ENCODE data around the gene DHRS1. TPM values are rescaled to one million over a fixed set of nuclear protein-coding genes. Genes with fewer than 3 reads are reported as not detected.

DHRS1 gene
- total RNA-seq, 1 experiment from 2014 or later, result 34.7 TPM

GRCh38 chr14:24253936-24254335 is 45.6 kb downstream of the DHRS1 start (continued):
- no peak for TF ChIP-seq ZBTB33 (IDR thresholded peaks at IDR 0.05; ENCODE audit: extremely low read depth, insufficient replicate concordance, low read length)
- no peak for TF ChIP-seq SP1 (IDR thresholded peaks at IDR 0.05; ENCODE audit: low read depth)
- TF ChIP-seq ZNF274 (IDR thresholded peaks at IDR 0.05; ENCODE audit: low read depth, low read length), result no peak

- Histone ChIP-seq H3K36me3 (ENCODE audit: control insufficient read depth in 1 of 2, insufficient read depth in 2 of 2, low read length in 2 of 2) (no peaks in the 10 kb centered on the region; a peak in 1 of 4 replicates), H3K4me2 (ENCODE audit: low read length) (no peak overlapping the region), H2AFZ (ENCODE audit: low read depth, low read length, poor library complexity, severe bottlenecking) (no peak overlapping the region), H3K4me3 (replicated peaks in 1 of 2; ENCODE audit: low read depth in 1 of 2, low read length in 2 of 2) (no peak overlapping the region), H3K27me3 (ENCODE audit: insufficient read depth, low read length) (no peaks in the 10 kb centered on the region), H3K27ac (ENCODE audit: low read depth, low read length) (no peak overlapping the region), H3K79me2 (ENCODE audit: insufficient read depth, low read length) (no peaks in the 10 kb centered on the region), H3K4me1 (ENCODE audit: control insufficient read depth in 1 of 2, insufficient read depth in 2 of 2, low read length in 2 of 2) (peaks cover 0 to 5% of the 10 kb centered on the region in 2 experiments; a peak in 1 of 4 replicates), H3K9me2 (ENCODE audit: insufficient read depth) (no peaks in the 10 kb centered on the region), H4K20me1 (ENCODE audit: insufficient read depth) (no peaks in the 10 kb centered on the region), H3K9ac (ENCODE audit: low read length) (no peak overlapping the region), H3K9me3 (ENCODE audit: control insufficient read depth in 1 of 2, insufficient read depth in 1 of 2, low read depth in 1 of 2, low read length in 2 of 2) (no peaks in the 10 kb centered on the region)
- TF ChIP-seq CTCF (IDR thresholded peaks at IDR 0.05 in 2 of 3, conservative IDR thresholded peaks at IDR 0.05 in 1 of 3; ENCODE audit: borderline replicate concordance in 1 of 3, insufficient read depth in 1 of 3, low read depth in 2 of 3, low read length in 2 of 3), result no peak
- no peak for TF ChIP-seq SIN3A (IDR thresholded peaks at IDR 0.05; ENCODE audit: low read depth)
- TF ChIP-seq SP1 (IDR thresholded peaks at IDR 0.05; ENCODE audit: low read depth), result no peak
- no peak for TF ChIP-seq JUND (IDR thresholded peaks at IDR 0.05)
- no peak for TF ChIP-seq MAX (IDR thresholded peaks at IDR 0.05)
- no peak for TF ChIP-seq TCF7L2 (IDR thresholded peaks at IDR 0.05; ENCODE audit: borderline replicate concordance, extremely low read depth, insufficient read depth, insufficient read length)
- no peak for TF ChIP-seq CBX3 (IDR thresholded peaks at IDR 0.05; ENCODE audit: low read depth)
- ChIA-PET CTCF (interaction anchor here (1.7 kb wide), 1 partner anchor 10 kb away, joined by 9 read pairs; the partner anchor contains the start of gene TINF2), POLR2A (interaction anchor here (1.0 kb wide), 1 partner anchor 19 kb away, joined by 3 read pairs; the partner anchor contains the start of gene RABGGTA), RAD21 (ENCODE audit: low non-redundant PET in 1 of 2, low total read pairs in 2 of 2, uncharacterized antibody in 2 of 2, unreplicated experiment in 2 of 2) (no interaction called here)
- no TSS peak for BruUV-seq (replicated peaks)
- ATAC-seq, result no peak
- no peak for DNase-seq (ENCODE audit: low read depth, low spot score)
- intact Hi-C loops (cut with micrococcal nuclease), result no loop called here
Measured at GRCh38 chr14:24252289-24253124, 47.1 kb downstream of the DHRS1 start.

Measured in HCT116 (cell line).